GM19463 (cell line): Measurements from ENCODE around the gene CACNA2D1.

Source experiments
- ATAC-seq: cut with Tn5 transposase; IDR thresholded peaks from one replicate; pipeline ENCODE4 v1.9.1; 2021; ENCODE audit warnings: mild to moderate bottlenecking, moderate library complexity; ENCODE audit not compliant: unreplicated experiment

The CACNA2D1 gene

GRCh38 chr7:82289152-82289535, 154.4 kb downstream of the CACNA2D1 start:
- no peak for ATAC-seq

- ATAC-seq: no peak
Observed at GRCh38 chr7:82286798-82287140, 156.8 kb downstream of the CACNA2D1 start.

- no peak for ATAC-seq
Observed at GRCh38 chr7:82286096-82286797, 157.3 kb downstream of the CACNA2D1 start.

GRCh38 chr7:82284936-82285519, 158.5 kb downstream of the CACNA2D1 start:
- no peak for ATAC-seq

GRCh38 chr7:82275342-82275741, 168.2 kb downstream of the CACNA2D1 start:
- ATAC-seq: no peak

- ATAC-seq: no peak
Observed at GRCh38 chr7:82274681-82275080, 168.9 kb downstream of the CACNA2D1 start.

DNA sequence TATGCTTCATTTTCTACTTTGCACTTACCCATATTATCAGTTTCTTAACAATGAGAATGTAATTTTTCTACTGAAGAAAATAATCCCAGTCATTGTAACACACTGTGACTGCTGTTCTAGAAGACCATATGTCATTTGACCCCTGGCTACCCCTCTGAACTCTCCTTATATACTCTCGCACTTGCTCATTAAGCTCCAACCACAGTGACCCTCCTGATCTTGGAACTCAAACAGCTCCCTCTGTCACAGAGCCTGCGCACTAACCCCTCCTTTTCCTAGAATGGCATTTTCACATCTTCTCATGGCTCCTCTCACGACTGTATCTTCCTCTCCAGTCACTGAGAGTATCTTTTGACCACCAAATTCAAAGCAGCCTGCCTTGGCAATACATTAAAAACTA, 169.7 kb downstream of the CACNA2D1 start:
- ATAC-seq: no peak

GRCh38 chr7:82270870-82271269, 172.7 kb downstream of the CACNA2D1 start:
- no peak for ATAC-seq

- ATAC-seq: no peak
Observed at GRCh38 chr7:82268632-82269031, 174.9 kb downstream of the CACNA2D1 start.

- ATAC-seq: no peak
Observed at GRCh38 chr7:82266081-82266480, 177.5 kb downstream of the CACNA2D1 start.

DNA sequence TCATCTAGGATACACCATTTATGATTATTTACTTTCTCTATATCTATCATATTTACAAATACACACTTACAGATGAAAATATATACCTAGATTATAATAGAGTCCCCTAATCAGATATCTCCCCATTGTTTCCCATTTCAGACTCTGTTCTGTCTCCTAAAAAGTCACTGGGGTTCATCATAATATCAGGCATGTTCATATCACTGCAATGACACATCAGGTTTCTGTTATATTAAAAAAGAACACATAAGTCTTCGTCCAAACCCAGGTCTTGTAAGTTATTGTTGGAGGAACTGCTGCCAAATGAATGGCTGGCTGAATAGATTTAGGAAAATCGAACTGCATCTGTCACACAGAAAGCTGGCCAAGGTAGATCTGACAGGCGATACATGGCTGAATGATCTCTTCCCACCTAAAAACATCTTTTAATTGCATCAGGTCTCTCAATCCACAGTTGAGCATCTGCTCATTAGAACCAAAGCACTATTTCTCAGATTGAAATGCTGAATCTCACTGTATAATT, 178.7 kb downstream of the CACNA2D1 start:
- no peak for ATAC-seq

DNA sequence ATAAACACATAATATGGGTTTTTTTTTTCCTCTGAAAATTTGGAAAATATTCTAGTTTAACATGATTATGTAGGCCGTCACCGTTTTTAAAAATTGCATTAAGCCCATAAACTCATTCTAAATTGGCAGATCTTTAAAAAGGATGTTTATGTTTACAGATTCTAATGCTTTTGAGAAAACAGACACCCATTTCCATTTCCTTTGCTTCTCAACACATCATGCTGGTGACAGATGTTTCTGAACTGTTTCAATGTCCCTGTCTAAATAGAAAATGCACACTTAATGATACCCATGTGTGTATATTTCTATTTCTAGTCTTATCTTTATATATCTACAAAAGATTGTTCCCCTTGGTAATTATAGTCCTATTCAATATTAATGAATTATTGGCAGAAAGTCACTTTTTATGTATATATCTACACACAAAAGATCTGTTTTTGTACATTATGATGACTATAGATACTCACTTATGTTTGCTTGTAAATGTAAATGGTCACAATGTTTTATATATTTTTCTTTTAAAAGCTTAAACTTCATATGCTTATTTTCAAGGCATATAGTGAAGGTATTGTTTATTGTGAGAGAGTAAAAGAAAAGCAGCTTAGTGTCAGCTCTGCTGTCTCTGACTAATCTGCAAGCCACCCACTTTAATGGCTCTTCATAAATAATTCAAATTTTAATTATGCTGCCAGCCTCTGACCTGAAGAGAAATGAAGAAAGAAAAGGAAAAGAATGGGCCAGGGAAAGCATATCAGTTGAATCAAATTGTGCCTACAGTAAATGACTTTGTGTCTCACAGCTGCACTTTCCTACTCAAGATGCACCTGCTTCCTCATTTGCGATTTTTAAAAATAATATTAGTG, 179.4 kb downstream of the CACNA2D1 start:
- no peak for ATAC-seq

- ATAC-seq: no peak
Observed at GRCh38 chr7:82258181-82258580, 185.4 kb downstream of the CACNA2D1 start.

DNA sequence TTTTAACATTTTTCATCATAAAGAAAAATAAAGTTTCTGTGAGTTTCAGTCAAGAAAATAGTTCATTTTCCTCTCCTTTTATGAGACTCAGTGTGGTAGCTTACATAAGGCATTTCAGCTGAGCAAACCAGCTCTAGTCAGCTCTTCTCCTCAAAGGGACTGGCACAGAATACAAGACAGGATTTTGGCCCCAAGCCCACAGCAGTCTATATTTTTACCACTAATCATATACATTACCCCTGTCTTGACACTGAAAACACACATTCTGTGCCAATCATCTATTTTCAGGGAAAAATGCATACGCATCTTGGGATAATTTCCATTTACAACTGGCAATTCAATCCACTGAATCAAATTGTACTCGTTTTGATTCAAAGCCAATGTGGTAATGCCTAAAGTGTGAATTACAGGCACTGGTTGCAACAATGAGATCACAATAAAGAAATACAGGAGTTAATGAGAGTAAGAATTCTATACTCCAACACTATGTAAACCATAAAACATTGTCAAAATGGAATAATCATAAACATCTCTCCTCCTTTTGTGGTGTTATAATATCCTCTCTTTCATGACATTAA, 186.4 kb downstream of the CACNA2D1 start:
- ATAC-seq: no peak

GRCh38 chr7:82255706-82256105, 187.9 kb downstream of the CACNA2D1 start:
- no peak for ATAC-seq

DNA sequence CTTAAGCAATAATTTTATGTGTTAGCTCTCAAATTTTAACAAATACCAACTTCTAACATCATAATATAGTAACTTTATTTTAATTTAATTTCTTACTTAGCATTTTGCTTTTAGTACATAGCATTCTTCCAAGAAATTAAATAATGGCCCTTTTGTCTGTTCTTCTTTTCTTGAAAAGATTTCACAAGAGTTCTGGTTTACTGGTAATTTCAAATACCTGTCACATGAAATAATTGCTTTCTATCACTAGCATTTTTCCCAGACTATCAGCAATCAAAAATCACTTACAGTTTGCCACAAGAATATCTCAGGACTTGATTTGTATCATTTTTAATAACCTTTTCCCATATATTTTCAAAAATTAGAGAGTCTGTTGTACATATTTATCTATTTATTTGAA, 193.0 kb downstream of the CACNA2D1 start:
- no peak for ATAC-seq

GRCh38 chr7:82249979-82250378, 193.6 kb downstream of the CACNA2D1 start:
- no peak for ATAC-seq

- ATAC-seq: no peak
Observed at GRCh38 chr7:82247814-82248433, 195.7 kb downstream of the CACNA2D1 start.

DNA sequence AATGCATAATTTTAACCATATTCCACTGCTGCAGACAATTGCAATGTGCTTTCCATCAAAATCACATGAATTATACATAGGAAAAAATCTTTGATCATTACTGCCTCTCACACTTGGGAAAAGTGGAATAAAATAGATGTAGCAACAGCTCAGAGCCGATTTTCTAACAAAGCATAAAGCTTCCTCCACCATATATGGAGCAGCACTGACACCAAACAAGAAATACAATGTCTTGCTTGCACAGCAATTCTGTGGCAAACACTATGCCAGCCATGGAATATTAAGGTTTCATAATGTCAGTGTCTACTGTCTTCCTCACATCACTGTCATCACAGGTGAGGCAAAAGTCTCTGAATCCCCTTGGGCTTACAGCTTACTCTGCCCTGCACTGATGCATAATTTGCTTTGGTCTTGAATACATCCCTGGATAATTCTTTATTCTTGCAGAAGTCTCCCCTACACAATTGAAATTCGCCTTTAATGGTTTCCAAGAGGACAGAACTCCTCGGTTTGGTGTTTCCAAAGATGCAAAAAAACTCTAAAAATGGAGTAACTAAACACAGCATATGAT, 198.5 kb downstream of the CACNA2D1 start:
- no peak for ATAC-seq

DNA sequence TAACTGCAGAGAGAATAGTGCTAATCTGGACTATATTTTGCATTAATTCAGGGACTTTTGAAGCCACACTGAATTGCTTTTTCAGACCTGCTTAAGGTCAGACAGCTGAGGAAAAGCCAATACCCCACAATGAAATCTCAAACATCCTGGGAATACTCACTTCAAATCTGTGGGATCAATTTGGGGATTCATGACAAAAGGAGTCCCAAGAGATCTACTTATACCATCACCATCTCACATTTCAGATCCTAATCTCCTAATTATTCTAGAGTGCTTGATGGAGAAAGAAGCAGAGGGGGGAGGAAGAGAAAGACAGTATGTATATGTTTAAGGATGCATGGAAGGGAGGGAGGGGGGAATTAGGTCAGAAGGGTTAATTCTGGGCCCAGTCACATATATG, 202.2 kb downstream of the CACNA2D1 start:
- no peak for ATAC-seq

DNA sequence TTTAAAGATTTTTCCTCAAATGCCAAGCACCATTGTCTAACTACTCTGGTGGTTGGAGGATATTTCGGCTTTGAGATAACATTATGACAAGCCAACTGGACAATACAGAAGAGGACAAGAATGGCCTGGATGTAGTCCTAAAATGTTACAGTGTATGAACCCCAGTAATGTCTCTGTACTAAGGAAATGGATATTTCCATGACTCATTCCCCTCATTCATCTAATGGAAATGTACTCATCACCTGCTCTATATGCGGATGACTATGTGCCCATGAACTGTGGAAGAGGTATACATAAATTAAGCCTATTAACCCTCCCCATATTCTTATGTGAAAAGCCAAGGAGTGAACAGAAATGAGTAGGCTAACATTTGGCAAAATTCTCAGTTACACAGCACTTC, 207.9 kb downstream of the CACNA2D1 start:
- ATAC-seq: no peak
